NCI-H1105 treated with DMSO at 0.1 percent for 48 hours (cell line): ENCODE results near the gene MAST4.
A peak's percentile ranks its signal among the peaks of the same experiment; 100 is the strongest.

Source experiments
- DNase-seq: peaks from one replicate; lab custom pipeline; 2025; lab: John Stamatoyannopoulos, UW

MAST4 gene

DNA sequence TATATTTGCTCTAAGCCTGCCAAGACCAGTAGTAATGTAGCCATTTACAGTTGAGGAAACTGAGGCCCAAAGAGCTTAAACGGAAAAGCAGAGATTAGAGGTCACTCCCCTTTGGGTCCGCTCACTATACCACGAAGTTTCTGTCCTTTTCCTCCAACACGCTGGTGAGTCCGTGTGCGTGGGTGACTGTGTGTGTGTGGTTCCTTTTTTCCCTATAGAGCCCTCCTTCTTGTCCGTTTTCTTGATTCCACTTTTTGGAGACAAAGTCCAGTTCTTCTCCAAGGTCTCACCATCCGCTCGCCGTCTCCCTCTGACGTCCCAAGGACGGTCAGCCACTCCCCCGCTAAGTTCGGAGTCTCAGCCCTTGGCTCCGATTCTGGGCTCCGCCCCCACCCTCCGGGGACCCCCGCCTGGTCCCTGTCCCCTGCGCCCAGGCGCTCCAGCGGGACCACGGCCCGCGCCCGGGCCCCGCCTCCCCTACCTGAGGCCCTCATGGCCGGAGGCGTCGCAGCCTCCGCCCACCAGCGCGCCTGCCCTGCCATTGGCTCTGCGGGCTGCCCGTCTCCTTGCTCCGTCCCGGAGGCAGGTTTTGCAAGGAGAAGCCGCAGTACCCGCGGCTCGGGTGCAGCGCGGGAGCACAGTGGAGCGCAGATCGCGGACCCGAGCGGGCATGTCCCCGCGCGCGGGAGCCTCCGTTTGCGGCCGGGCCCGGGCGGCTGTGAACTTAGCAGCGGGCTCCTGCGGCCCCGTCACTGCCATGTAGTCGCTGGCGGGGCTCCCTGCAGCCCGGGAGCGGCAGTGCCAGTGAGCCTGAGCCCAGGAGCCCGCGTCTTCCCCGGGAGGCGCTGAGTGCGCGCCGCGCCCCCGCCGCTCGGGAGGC lies at the start of gene MAST4:
MAST4 (plus strand) TSS at position 638 of the 880 bp plus-strand sequence. CDS start 263 bp downstream, outside the sequence.
- DNase-seq: peak; percentile 68

DNA sequence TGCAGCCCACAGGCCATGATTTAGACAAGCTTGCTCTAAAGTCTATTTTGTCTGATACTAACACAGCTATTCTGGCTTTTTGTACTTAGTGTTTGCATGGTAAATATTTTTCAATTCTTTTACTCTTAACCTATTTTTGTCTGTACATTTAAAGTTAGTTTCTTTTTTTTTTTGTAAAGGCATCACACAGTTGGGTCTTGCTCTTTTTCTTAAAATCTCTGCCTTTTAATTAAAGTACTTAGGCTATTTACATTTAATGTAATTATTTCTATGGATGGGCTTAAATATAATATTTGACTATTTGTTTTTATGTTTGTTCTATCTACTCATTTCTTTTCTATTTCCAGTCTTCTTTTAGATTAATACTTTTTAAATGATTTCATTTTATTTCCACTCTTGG lies 49.7 kb upstream of the MAST4 start:
- no peak for DNase-seq

DNA sequence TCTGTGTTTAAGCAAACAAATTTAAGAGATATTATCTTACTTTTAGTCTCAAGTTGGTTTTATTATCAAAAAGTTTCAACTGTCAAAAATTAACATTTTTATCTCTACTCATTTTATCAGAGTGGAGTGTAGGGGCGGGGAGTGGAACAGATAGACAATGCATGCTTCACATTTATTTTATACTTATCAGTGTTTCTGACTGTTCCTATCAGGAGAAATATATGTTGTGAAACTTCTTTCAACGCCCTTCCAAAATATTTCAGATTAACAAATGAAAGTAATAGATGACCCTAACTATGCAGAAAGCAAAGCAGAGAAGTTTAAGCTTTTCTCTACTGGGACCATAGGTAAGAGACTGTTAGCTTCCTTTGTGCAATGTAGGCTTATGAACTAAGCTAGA lies 44.9 kb upstream of the MAST4 start:
- DNase-seq: no peak

DNA sequence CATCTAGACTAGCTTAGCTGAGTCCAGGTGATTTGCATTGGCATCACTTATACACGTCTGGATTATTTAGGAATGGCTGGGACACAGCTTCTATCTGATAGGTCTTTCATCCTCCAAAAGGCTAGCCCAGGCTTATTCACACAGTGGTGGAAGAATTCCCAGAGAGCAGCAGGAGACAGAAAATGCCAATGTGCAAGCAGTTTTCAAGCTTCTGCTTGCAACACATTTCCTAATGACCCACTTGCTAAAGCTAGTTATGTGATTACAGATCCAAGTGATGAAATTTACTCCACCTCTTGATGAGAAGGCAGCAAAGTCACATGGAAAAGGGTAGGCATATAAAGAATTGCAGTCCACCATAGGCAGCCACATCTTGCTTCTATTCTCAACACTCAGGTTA lies 44.2 kb upstream of the MAST4 start:
- DNase-seq: no peak

DNA sequence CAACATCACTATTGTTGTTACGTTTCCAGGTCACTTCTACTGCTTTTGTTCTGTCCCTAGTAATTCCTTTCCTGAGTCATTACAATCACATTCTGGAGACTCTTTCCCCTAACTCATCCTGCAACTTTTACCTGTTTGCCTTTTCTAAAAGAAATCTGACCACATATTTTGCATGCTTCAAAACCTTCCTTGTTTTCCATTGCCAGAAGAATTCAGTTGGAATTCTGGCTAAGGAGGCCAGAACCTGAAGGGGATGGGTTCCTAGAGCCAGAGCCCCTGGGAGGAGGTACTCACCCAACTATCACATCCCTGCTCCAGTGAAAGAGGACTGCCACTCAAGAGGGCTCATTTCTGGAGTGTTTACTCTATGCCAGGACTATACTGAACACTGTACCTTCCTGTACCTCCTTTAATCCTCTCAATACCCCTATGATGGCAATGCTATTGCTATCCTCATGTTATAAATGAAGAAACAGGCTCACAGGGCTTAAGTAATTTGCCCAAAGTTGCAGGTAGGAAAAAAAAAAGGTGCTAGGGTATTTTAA lies 42.8 kb upstream of the MAST4 start:
- no peak for DNase-seq

DNA sequence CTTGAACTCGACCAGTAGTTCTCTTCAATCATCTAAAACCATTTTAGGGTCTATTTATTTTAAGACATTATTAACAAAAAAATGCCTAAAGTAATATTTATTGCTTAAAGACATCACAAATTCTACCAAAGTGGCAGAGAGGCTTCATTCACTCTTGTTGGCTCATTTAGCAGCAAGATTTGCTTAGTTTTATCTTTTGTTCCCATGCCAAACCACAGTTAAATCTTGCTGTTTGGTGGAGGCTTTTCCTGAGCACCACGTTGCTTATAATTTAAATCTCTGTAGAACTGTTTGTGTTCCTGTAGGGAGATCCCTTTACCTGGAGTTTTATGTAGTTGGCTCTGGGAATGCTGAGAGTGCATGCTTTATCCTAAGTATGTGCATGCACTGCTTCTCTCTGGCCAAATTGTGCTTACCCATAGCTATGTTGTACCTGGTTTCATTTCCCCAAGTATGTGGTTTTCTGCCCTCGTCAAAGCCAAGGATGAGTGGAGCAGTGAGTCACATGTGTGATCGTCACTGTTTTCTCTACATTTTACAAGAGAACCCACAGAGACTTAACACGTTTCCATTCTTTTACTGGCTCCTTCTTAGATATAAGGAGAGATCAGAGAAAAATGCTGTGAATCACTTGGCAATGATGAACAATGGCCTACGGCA lies 42.1 kb upstream of the MAST4 start:
- no peak for DNase-seq

- DNase-seq: no peak
Observed at GRCh38 chr5:66554884-66555283, 41.3 kb upstream of the MAST4 start.

DNA sequence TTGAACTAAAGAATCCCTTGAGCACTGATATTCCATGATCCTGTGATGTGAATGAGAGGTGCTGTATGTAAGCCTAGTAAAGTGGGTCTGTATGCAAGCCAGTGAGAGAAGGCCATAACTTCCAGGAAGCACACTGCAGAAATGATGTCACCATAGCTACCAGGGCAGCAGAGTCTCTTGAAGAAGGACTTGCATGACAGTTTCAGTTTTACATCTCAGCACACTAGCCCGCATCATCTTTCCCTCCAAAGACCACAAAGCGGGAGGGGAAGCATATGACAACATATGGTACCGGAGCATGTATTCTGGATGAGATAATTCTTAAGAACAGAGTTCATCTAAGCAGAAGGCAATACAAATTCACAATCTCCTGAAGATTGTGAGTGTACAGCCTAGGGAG lies 37.6 kb upstream of the MAST4 start:
- no peak for DNase-seq

GRCh38 chr5:66560371-66560770 lies 35.8 kb upstream of the MAST4 start:
- no peak for DNase-seq

- no peak for DNase-seq
Observed at GRCh38 chr5:66561256-66561990, 34.8 kb upstream of the MAST4 start.

DNA sequence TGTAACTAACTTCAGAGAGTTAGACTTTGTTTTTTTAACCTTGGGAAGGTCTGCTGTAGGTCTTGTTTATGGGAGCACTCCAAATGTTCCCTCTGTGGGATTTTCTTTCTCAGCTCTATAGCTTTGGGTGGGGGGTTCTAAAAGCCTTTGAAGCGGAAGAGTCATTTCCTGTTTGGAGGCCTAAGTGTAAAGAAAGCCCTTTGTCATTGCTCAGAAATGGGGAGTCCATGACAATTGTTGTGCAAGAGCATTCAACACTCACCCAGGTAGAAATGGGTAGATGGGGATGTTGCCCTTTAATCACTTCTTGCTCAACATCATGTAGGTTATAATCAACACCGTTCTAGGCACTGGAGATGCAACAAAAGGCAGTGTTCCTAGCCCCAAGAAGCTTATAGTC lies 30.3 kb upstream of the MAST4 start:
- no peak for DNase-seq

DNA sequence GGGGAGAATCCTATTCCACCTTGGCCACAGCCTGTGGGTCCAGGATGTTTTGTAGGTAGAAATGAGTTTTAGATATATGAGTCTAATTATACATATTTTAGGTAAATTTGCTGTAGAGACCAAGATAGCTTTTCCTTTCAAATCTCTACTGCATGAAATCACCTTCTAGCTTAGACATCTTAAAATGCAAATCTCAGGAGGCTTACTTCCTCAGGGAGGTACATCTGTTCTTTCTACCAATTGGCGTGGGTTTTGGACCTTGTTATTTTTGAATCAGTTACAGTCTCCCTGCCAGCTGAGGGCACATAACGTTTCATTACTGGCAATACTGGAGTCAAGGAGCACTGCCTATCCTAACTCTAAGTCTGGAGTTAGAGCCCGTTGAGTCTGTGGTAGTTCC lies 28.7 kb upstream of the MAST4 start:
- DNase-seq: no peak

DNA sequence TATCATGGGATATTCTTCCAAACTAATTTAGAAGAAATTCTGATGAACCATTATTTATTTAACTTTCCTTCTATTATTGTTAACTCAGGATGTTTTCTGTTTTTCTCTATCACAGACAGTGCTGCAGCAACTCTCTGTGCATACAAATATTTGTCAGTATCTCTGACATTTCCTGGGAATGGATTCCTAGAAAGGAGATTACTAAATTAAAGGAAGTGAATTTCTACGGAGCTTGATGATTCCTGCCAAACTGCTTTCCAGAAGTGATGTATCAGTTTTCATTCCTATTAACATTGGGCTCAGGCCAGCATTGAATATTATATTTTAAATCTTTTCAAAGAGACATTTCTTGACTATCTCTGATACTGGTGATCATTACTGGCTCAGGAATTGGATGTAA lies 26.0 kb upstream of the MAST4 start:
- no peak for DNase-seq

DNA sequence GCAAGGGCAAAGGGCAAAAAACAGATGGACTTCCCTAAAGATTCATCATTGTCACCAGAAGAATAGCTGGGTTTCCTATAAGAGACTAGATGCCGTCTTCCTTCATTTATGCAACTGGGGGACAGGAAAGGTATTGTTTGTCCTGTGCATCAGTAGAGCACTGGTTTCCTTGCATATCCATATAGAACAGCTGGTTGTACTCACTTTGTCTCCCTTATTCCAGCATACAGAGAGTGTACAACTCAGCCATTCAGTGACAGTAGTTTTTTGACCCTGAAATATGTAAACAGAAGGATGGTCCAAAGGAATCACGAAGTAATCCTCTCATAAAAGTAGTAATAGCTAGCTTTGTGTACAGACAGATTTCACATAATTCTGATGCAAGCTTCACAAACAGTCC lies 22.5 kb upstream of the MAST4 start:
- DNase-seq: no peak

DNA sequence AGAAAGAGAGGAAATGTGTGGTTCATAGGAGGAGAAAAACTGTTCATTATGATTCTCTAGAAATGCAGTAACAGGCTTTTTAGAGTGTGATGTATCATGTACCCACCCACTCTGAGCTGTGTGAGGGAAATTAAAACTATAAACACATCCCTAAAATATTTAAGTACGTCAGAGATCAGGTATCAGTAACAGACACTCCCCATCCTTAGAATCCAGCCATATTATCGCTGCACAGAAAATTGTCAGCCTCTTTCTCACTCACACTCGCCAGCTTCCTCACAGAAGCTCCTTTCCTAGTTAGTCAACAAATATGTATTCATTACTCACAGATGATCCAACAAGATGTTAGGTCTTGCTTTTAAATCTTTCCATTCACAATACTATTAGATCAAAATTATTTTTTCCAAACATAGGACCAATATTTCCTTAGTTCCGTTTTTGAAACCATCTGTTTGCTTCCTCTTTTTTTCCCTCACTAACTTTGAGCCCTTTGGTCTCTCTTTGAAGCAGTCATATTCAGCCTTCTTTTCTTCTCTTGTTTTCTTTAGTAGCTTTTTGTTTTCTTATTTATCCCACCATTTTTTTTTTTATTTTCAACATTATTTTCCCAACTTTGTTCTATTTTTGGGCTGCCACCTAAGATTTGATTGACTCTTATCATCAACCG lies 13.6 kb upstream of the MAST4 start:
- no peak for DNase-seq

DNA sequence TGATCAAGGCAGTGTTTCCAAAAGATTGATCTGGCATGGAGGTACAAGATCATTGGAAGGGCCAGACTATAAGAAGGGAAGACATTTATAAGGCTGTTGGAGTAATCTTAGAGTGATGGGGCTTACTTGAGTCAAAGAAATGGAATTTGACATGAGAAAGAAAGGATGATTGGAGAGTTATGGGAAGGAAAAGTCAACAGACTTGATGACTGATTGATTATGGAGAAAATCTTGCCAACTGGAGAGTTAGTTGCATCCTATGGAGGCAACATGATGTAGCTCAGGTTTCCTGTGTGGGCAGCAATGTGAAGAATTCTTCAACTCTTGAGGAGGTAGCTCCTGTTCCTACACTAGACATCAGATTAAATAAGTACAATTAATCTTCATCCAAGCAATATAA lies 10.9 kb upstream of the MAST4 start:
- no peak for DNase-seq

DNA sequence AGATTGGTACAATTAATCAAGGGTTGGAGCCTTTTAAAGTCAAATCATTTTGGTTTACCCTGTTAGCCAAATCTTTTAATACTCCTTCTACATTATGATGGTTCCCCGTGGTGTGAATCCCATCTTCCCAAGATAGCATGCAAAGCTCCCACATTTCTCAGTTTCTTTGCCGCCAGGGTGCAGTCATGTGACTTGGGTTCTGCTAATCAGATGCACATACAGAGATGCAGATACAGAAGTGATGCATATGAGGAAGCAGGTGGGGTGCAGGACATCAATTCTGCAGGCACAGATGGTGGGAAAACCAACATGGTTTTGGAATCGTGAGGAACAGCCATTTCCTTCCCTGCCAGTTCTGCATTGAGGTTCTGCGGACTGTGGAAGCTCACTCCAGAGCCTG lies 8.4 kb upstream of the MAST4 start:
- DNase-seq: no peak

DNA sequence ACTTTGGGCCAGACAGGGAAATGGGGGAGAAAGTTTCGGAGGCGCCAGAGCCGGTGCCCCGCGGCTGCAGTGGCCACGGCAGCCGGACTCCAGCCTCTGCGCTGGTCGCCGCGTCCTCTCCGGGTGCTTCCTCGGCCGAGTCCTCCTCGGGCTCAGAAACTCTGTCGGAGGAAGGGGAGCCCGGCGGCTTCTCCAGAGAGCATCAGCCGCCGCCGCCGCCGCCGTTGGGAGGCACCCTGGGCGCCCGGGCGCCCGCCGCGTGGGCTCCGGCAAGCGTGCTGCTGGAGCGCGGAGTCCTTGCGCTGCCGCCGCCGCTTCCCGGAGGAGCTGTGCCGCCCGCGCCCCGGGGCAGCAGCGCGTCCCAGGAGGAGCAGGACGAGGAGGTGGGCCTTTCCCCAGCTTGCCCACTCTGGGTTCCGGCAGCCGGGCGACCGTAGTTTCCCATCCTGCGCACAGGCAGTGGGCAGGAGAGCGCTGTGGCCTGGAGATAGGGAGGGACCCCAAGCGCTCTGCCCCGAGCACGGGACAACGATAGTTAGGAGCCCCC lies 516 bp downstream of the MAST4 start:
- peak; percentile 39 for DNase-seq

- peak; percentile 47 for DNase-seq
Observed at GRCh38 chr5:66597183-66597757, 1.1 kb downstream of the MAST4 start.

GRCh38 chr5:66602621-66603020 lies 6.4 kb downstream of the MAST4 start:
- DNase-seq: no peak

GRCh38 chr5:66603164-66603563 lies 7.0 kb downstream of the MAST4 start:
- no peak for DNase-seq
